Right renal cortex interstitium (tissue), 3 donors: Measurements from ENCODE around the gene CACNA1C. TPM values are rescaled to one million over a fixed set of nuclear protein-coding genes. Genes with fewer than 3 reads are reported as not detected.
A peak's percentile ranks its signal among the peaks of the same experiment; 100 is the strongest.

Experiments
- DNase-seq, 3 donors: peaks; one replicate each; pipeline ENCODE4 v3.0.0-alpha.2; 2013; ENCODE audit warnings: low read depth in 3 of 3, low spot score in 2 of 3
- polyA plus RNA-seq, 3 donors: library from polyadenylated mRNA; unstranded; fragments of 120-200 nt; gene quantifications; one replicate each; pipeline ENCODE4 v1.2.1, GENCODE V29; 2013; ENCODE audit not compliant: insufficient read length in 3 of 3

Gene CACNA1C
- polyA plus RNA-seq, 3 donors = 5.7 to 6.4 (median 5.8) TPM

- DNase-seq = no peak
These were observed 215.9 kb downstream of the CACNA1C start for GRCh38 chr12:2268471-2269286.

GRCh38 chr12:2270846-2271245 lies 218.1 kb downstream of the CACNA1C start:
- DNase-seq = no peak

DNA sequence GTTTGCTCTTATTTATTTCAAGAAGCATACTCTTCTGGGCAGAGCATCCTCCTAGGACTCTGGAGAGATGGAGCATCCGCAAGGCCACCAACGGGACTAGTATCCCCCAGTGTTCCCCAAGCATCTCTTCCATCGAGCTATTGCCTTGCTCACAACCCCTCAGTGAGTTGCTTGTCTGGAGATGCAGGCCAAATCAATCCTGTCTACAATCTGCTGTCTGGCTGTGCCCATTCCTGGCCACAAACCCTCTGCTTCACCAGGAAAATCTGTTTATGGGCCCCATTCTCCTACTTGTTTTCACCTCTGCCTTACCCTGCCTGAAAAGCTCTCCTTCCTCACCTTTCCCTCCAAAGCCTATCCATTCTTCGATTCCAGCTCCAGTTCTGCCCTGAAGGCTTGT lies 219.2 kb downstream of the CACNA1C start:
- no peak for DNase-seq

DNA sequence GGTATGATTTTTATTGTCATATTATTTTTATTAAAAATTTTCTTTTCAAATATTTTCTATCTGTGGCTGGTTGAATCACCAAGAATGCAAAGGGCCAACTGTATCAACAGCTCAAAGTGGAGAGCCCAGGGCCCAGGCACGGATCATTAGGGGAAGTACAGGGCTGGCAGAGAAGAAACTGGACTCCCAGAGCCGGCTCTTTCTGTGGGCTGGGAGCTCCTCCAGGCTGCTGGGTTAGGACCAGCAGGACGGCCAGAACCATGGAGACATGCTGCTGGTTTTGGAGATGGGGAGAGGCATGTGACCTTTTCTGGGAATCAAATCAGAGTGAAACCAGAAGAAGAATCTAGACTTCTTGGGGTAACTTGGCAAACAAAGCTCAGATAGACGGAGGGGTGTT lies 220.5 kb downstream of the CACNA1C start:
- no peak for DNase-seq

GRCh38 chr12:2273751-2274150 lies 221.0 kb downstream of the CACNA1C start:
- no peak for DNase-seq

GRCh38 chr12:2274733-2275132 lies 221.9 kb downstream of the CACNA1C start:
- no peak for DNase-seq

GRCh38 chr12:2276288-2277033 lies 223.7 kb downstream of the CACNA1C start:
- DNase-seq = no peak

DNA sequence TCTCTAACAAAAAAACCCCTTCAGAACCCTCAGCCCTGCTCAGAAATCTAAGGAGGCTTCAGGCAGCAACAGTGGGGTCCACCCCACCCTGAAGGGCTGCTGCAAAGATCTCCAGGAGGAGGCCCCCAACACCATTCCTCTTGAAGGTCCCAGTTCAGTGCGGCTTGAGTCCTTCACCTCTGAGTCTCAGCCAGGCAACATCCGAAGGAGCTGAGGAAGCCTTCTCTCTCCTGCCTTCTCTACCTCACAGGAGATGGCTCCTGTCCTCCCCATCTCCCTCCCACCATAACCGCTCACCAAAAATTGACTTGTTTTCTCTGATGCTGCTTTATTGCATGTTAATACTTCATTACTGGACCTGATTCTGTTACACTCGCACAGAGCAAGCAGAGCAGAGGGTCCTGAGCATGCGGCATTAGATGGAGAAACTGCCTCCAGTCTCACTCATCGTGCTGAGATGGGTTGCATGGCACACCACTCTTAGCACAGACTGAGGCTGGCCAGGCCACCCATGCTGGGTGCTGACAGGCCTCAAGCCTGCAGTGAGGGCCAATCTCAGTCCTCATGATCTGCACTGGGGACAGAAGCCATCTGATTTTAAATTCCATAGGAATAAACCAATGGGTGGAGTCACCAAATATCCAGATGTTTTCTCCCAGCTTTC lies 224.8 kb downstream of the CACNA1C start:
- no peak for DNase-seq

GRCh38 chr12:2281446-2281845 lies 228.7 kb downstream of the CACNA1C start:
- no peak for DNase-seq

- no peak for DNase-seq
These were observed 229.5 kb downstream of the CACNA1C start for GRCh38 chr12:2282318-2282717.

GRCh38 chr12:2283480-2283879 lies 230.7 kb downstream of the CACNA1C start:
- DNase-seq = no peak

DNA sequence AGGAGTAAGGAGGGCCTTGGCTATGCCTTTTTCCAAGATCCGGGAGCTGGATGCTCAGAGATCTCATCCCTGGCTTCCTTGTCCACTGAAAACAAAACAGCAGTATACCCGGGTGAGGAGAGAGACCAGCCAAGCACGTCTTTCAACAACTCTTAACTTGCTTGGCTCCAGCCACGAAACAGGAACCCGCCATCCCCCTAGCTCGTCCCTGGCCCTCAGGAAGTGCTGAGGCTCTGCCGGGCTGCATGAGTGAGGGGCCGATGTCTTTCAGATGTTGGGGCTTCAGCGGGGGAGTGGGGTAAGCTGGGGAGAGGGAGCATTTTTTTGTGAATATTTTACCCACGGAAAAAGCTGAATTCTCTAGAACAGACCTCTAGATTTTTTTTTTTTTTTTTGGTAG lies 231.1 kb downstream of the CACNA1C start:
- no peak for DNase-seq

- no peak for DNase-seq
These were observed 231.6 kb downstream of the CACNA1C start for GRCh38 chr12:2284321-2284813.

DNA sequence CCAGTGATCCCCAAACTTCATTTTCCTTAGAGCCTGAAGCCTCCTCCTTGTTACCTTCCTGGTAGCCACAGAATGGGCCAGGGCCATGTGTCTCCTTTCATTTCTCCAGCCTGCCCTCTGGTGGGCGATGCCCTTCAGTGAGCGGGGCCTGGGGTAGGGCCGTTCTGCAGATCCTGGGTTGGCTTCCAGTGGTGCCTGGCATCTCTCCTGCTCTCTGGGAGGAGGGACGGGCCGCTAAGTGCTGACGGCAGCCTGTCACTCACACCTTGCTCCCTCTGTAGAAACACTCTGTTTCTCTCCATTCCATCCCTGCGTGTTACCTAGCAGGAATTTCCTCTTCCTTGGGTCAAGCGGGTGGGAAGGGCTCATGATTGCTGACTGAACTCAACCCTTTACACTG lies 232.1 kb downstream of the CACNA1C start:
- DNase-seq = peak in 1 of 3 donors; percentile 55

DNA sequence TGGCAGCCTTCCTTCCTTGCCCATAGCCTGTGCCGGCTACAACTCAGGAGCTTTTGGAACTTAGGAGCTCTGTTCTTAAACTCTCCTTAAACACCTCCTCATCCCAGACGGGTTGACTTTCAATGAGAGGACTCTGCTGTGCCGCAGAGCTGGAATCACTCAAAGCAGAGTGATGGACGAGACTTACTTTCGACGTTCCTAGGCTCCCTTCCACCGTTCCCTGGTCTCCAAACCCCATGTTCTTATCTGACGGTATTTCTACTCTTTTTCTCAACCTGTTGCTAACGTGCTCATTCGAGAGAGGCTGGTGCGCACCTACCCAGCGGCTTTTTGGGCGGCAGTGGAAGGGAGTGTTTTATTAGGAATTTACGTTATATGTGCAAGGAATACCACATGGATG lies 232.7 kb downstream of the CACNA1C start:
- no peak for DNase-seq

DNA sequence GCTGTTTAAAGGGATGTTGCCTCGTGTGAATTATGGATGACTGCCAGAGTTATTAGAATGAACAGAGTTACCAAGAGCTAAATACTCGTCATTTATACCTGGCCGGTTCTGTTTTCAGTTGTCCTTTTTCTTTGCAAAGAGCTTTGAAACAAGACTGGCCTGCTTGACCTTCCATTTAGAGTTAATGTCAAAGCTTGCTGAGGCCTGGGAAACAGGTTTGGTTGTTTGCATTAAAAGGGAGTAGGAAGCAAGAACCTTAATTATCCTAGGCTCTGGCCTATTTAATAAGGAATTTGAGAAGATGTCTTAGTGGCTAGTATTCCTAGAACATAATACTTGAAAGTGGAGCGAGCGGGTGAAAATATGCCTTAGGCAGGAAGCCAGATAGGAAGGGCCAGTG lies 233.3 kb downstream of the CACNA1C start:
- no peak for DNase-seq

- no peak for DNase-seq
These were observed 233.8 kb downstream of the CACNA1C start for GRCh38 chr12:2286461-2287131.

GRCh38 chr12:2287151-2287550 lies 234.4 kb downstream of the CACNA1C start:
- DNase-seq = no peak

DNA sequence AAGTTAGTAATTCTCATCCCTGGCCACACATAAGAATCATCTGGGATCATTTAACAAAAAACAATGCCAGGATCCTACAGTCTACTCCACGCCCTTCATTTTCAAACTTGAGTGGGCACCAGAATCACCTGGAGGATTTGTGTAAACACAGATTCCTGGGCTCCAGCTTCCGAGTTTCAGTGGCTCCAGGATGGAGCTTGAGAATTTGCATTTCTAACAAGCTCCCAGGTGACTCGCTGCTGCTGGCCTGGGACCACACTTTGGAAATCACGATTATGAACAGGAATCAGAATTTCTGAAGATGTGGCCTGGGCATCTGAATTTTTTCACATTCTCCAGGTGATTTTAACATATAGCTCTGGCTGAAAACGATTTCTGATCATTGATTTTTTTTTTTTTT lies 234.8 kb downstream of the CACNA1C start:
- DNase-seq = no peak

DNA sequence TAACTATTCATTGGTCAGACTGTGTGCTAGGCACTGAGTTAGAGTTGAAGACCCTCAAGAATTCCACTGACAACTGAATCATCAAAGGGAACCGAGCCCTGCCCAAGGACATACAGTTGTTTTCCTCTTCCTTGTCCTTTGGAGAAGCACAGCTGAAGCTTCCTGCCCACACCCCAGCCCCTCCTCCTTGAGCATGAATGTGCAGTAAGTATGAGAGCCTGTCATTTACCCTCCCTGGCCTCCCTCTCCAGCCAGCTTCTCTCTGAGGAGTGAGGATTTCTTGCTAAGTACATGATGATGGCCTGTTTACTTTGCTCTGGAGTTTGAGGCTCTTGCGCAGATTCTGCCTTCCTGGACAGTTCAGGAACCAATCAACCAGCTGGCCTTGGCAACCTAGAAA lies 235.2 kb downstream of the CACNA1C start:
- no peak for DNase-seq

DNA sequence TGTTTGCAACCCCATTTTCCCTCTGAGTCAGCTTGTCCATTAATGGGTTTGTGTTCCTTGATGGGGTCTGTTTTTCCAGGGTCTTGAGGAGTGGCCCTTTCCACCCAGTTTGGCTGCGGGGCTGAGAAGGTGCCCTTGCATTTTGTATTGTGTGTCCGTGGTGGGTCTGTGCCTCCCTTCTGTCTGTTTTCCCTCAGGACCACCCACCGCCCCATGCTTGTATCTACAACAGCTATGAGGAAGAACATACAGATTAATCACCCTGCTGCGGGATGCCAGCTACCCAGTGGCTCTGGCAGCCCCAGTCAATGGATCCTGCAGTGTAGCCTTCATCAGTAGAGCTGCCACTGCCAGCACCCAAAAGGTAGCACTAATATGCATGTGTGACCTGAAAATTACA lies 235.7 kb downstream of the CACNA1C start:
- DNase-seq = no peak
